CD14-positive monocyte (primary cell): ENCODE data around the gene CAMK1D. TPM values are rescaled to one million over a fixed set of nuclear protein-coding genes. Genes with fewer than 3 reads are reported as not detected.

Source experiments
- DNase-seq, 3 donors: peaks; one replicate each; pipeline ENCODE4 v3.0.0-alpha.2; 2011 to 2022
- H2AFZ ChIP-seq: 2 replicates; pipeline ENCODE4 v1.6.0; 2012; ENCODE audit warnings: mild to moderate bottlenecking, low read depth, low read length, inconsistent platforms; ENCODE audit not compliant: insufficient read depth, poor library complexity, severe bottlenecking
- H3K27ac ChIP-seq, 2 donors: 1 replicate in 1 of 2; 2 replicates in 1 of 2; pipeline ENCODE4 v1.5.1; 2012 to 2013; ENCODE audit warnings: low read length in 2 of 2, control low read depth in 1 of 2, inconsistent platforms in 1 of 2, low read depth in 1 of 2, mild to moderate bottlenecking in 1 of 2
- H3K27me3 ChIP-seq, 2 donors: one replicate each; pipeline versions ENCODE4 v1.6.0 to v1.6.1; 2011 to 2013; ENCODE audit warnings: low read length in 2 of 2; ENCODE audit not compliant: control insufficient read depth in 2 of 2, insufficient read depth in 2 of 2
- H3K36me3 ChIP-seq, 2 donors: replicated peaks in 1 of 2; 1 replicate in 1 of 2; 2 replicates in 1 of 2; pipeline versions ENCODE4 v1.5.1 to v1.6.1; 2012 to 2013; ENCODE audit warnings: low read length in 2 of 2, control low read depth in 1 of 2, inconsistent platforms in 1 of 2, mild to moderate bottlenecking in 1 of 2; ENCODE audit not compliant: insufficient read depth in 2 of 2, control insufficient read depth in 1 of 2
- H3K4me1 ChIP-seq, 2 donors: 1 replicate in 1 of 2; 2 replicates in 1 of 2; pipeline versions ENCODE4 v1.5.1 to v1.6.1; 2012 to 2013; ENCODE audit warnings: low read length in 2 of 2, control low read depth in 1 of 2, inconsistent platforms in 1 of 2, mild to moderate bottlenecking in 1 of 2, moderate library complexity in 1 of 2; ENCODE audit not compliant: insufficient read depth in 2 of 2, control insufficient read depth in 1 of 2
- H3K4me2 ChIP-seq: replicated peaks from 2 replicates; pipeline ENCODE3; 2012; ENCODE audit warnings: low read length, moderate library complexity, mild to moderate bottlenecking; ENCODE audit not compliant: poor library complexity, severe bottlenecking; ENCODE audit errors: extremely low read depth
- H3K4me3 ChIP-seq, 3 experiments: fragments of 200-600 bp in 1 of 3; sonication (generic) in 1 of 3; replicated peaks in 1 of 3; 1 replicate in 2 of 3; 2 replicates in 1 of 3; pipeline ENCODE4 v1.5.1; 2011 to 2013; ENCODE audit warnings: low read length in 3 of 3, mild to moderate bottlenecking in 3 of 3, control low read depth in 2 of 3, low read depth in 2 of 3, inconsistent platforms in 1 of 3, moderate library complexity in 1 of 3
- H3K79me2 ChIP-seq: 2 replicates; pipeline ENCODE4 v1.6.0; 2012; ENCODE audit warnings: mild to moderate bottlenecking, control low read depth, inconsistent platforms, low read length, moderate library complexity; ENCODE audit not compliant: insufficient read depth
- H3K9ac ChIP-seq: 2 replicates; pipeline ENCODE4 v1.6.0; 2017; ENCODE audit warnings: low read length, mild to moderate bottlenecking; ENCODE audit not compliant: insufficient read depth, poor library complexity, severe bottlenecking
- H3K9me3 ChIP-seq, 2 donors: replicated peaks in 1 of 2; 1 replicate in 1 of 2; 2 replicates in 1 of 2; pipeline versions ENCODE4 v1.5.1 to v1.6.1; 2012 to 2013; ENCODE audit warnings: low read length in 2 of 2, control low read depth in 1 of 2; ENCODE audit not compliant: control insufficient read depth in 1 of 2, insufficient read depth in 1 of 2
- H4K20me1 ChIP-seq: 2 replicates; pipeline ENCODE4 v1.6.0; 2012; ENCODE audit warnings: mild to moderate bottlenecking, low read length, control low read depth, moderate library complexity; ENCODE audit not compliant: insufficient read depth
- H3K27ac Mint-ChIP-seq, 7 donors: one replicate each; pipeline ENCODE4 v1.8.0; 2020; ENCODE audit warnings: mild to moderate bottlenecking in 7 of 7, mixed read lengths in 7 of 7, moderate library complexity in 6 of 7, inconsistent platforms in 2 of 7
- H3K27me3 Mint-ChIP-seq, 3 donors: one replicate each; pipeline ENCODE4 v1.8.0; 2021 to 2022; ENCODE audit warnings: low read depth in 3 of 3, mild to moderate bottlenecking in 3 of 3, mixed read lengths in 3 of 3, moderate library complexity in 3 of 3, inconsistent platforms in 1 of 3
- H3K36me3 Mint-ChIP-seq, 2 donors: one replicate each; pipeline ENCODE4 v1.8.0; 2020; ENCODE audit warnings: mixed read lengths in 2 of 2, inconsistent platforms in 1 of 2, mild to moderate bottlenecking in 1 of 2
- H3K4me1 Mint-ChIP-seq: one replicate; pipeline ENCODE4 v1.8.0; 2020; ENCODE audit warnings: mild to moderate bottlenecking, mixed read lengths
- H3K4me3 Mint-ChIP-seq, 2 donors: one replicate each; pipeline ENCODE4 v1.8.0; 2020; ENCODE audit warnings: mild to moderate bottlenecking in 2 of 2, mixed read lengths in 2 of 2, moderate library complexity in 1 of 2
- H3K9me3 Mint-ChIP-seq, 7 donors: one replicate each; pipeline ENCODE4 v1.8.0; 2020 to 2022; ENCODE audit warnings: mixed read lengths in 7 of 7, mild to moderate bottlenecking in 6 of 7, moderate library complexity in 6 of 7, inconsistent platforms in 2 of 7
- CTCF ChIP-seq: fragments of 200-600 bp; IDR thresholded peaks from one replicate; pipeline ENCODE4 v1.8.0; 2022; ENCODE audit warnings: antibody characterized with exemption, mild to moderate bottlenecking
- WGBS: methylation state at CpG from one replicate; pipeline ENCODE4 v1.1.5; 2013; ENCODE audit warnings: missing lambda C conversion rate; ENCODE audit not compliant: insufficient coverage; 5-methylcytosine and 5-hydroxymethylcytosine counted together
- intact Hi-C, 2 donors: fragments of 100-400 bp; cut with micrococcal nuclease; formaldehyde crosslinking; loops; one replicate each; pipeline versions ENCODE4 v1.15.0 to v1.15.1; 2023
- polyA plus RNA-seq, 3 donors: library from polyadenylated mRNA; depleted of rRNA in 1 of 3; unstranded in 2 of 3; stranded (reverse) in 1 of 3; fragments of 300-500 nt in 2 of 3; fragments of >200 nt in 1 of 3; fragmentation: Illumina TruSeq in 2 of 3; gene quantifications; 1 replicate in 2 of 3; 2 replicates in 1 of 3; pipeline ENCODE4 v1.2.3, GENCODE V29; 2012 to 2021

CAMK1D gene
- polyA plus RNA-seq, 3 donors = 6.7 to 11.8 (median 7.1) TPM

- Histone ChIP-seq H3K9ac (no peak overlapping the region), H4K20me1 (peaks cover 99% of the 10 kb centered on the region), H3K9me3 (no peaks in the 10 kb centered on the region), H3K4me2 (no peak overlapping the region), H2AFZ (no peak overlapping the region), H3K79me2 (no peaks in the 10 kb centered on the region), H3K27me3 (peaks cover 0 to 17% of the 10 kb centered on the region in 2 donors), H3K4me1 (peaks cover 24 to 30% of the 10 kb centered on the region in 2 donors), H3K36me3 (no peaks in the 10 kb centered on the region), H3K27ac (no peak overlapping the region), H3K4me3 (no peak overlapping the region)
- Mint-ChIP-seq H3K27me3 (peaks cover 32 to 45% (median 37%) of the 10 kb centered on the region in 3 donors), H3K36me3 (peaks cover 0 to 6% of the 10 kb centered on the region in 2 donors), H3K9me3 (peaks cover 0 to 10% (median 3%) of the 10 kb centered on the region in 7 donors), H3K4me1 (peaks cover 38% of the 10 kb centered on the region), H3K27ac (no peak overlapping the region), H3K4me3 (peak overlapping the region in 1 of 2 donors; percentile 3)
- TF ChIP-seq CTCF = no peak
- intact Hi-C loops = no loop called here
- no peak for DNase-seq
- WGBS = 93% methylated on average over 6 of the region's 10 CpGs
Measured at GRCh38 chr10:12504628-12505027, 155.3 kb downstream of the CAMK1D start.

GRCh38 chr10:12505683-12506082 is 156.3 kb downstream of the CAMK1D start:
- no peaks in the 10 kb centered on the region for H3K36me3 ChIP-seq
- H3K27ac ChIP-seq = no peak overlapping the region
- H3K79me2 ChIP-seq = no peaks in the 10 kb centered on the region
- DNase-seq = no peak
- no peak for TF ChIP-seq CTCF
- 100% methylated on average over 3 of the region's 6 CpGs for WGBS
- Mint-ChIP-seq H3K27me3 (peaks cover 34 to 53% (median 36%) of the 10 kb centered on the region in 3 donors), H3K27ac (no peak overlapping the region), H3K4me3 (peak overlapping the region in 1 of 2 donors; percentile 31), H3K36me3 (peaks cover 0 to 6% of the 10 kb centered on the region in 2 donors), H3K4me1 (peaks cover 32% of the 10 kb centered on the region), H3K9me3 (peaks cover 0 to 10% (median 3%) of the 10 kb centered on the region in 7 donors)
- no peak overlapping the region for H3K4me3 ChIP-seq
- no peak overlapping the region for H3K9ac ChIP-seq
- H2AFZ ChIP-seq = no peak overlapping the region
- peaks cover 98% of the 10 kb centered on the region for H4K20me1 ChIP-seq
- intact Hi-C loops = no loop called here
- H3K27me3 ChIP-seq = peaks cover under 1 to 20% of the 10 kb centered on the region in 2 donors
- no peaks in the 10 kb centered on the region for H3K9me3 ChIP-seq
- no peak overlapping the region for H3K4me2 ChIP-seq
- peaks cover 18 to 25% of the 10 kb centered on the region in 2 donors for H3K4me1 ChIP-seq
